Hepatocyte (in vitro differentiated cells): ENCODE results near the gene PRSS50. TPM values are rescaled to one million over a fixed set of nuclear protein-coding genes. Genes with fewer than 3 reads are reported as not detected.
"Not testable (repeated sequence)": the region's sequence is repeated elsewhere in the genome, so short reads cannot be mapped to it uniquely, and the experiment has no call there.

Experiments used
- DNase-seq: peaks from one replicate; pipeline ENCODE4 v3.0.0-alpha.2; 2016; ENCODE audit warnings: low spot score
- H2AFZ ChIP-seq: fragments of 200-600 bp; sonication (generic); 2 replicates; pipeline ENCODE4 v1.6.0; 2016; ENCODE audit warnings: antibody characterized with exemption, mild to moderate bottlenecking
- H3K27ac ChIP-seq: fragments of 200-600 bp; sonication (generic); 2 replicates; pipeline ENCODE4 v1.5.1; 2016; ENCODE audit warnings: mild to moderate bottlenecking
- H3K27me3 ChIP-seq: fragments of 200-600 bp; sonication (generic); 2 replicates; pipeline ENCODE4 v1.6.1; 2016
- H3K36me3 ChIP-seq: fragments of 200-600 bp; sonication (generic); replicated peaks from 2 replicates; pipeline ENCODE4 v1.5.1; 2016; ENCODE audit warnings: low read depth; ENCODE audit not compliant: insufficient read depth
- H3K4me1 ChIP-seq: fragments of 200-600 bp; sonication (generic); 2 replicates; pipeline ENCODE4 v1.5.1; 2016; ENCODE audit warnings: mild to moderate bottlenecking, moderate library complexity; ENCODE audit not compliant: insufficient read depth
- H3K4me2 ChIP-seq: fragments of 200-600 bp; sonication (generic); 2 replicates; pipeline ENCODE4 v1.6.0; 2016
- H3K4me3 ChIP-seq: fragments of 200-600 bp; sonication (generic); 2 replicates; pipeline ENCODE4 v1.5.1; 2016; ENCODE audit warnings: mild to moderate bottlenecking
- H3K79me2 ChIP-seq: fragments of 200-600 bp; sonication (generic); 2 replicates; pipeline ENCODE4 v1.6.0; 2017; ENCODE audit warnings: mild to moderate bottlenecking
- H3K9me2 ChIP-seq: fragments of 200-600 bp; sonication (generic); replicated peaks from 2 replicates; pipeline ENCODE4 v1.6.0; 2017; ENCODE audit warnings: mild to moderate bottlenecking; ENCODE audit not compliant: insufficient read depth
- H3K9me3 ChIP-seq: fragments of 200-600 bp; sonication (generic); 2 replicates; pipeline ENCODE4 v1.5.1; 2016; ENCODE audit warnings: low read depth, mild to moderate bottlenecking
- H4K20me1 ChIP-seq: fragments of 200-600 bp; sonication (generic); 2 replicates; pipeline ENCODE4 v1.6.0; 2016; ENCODE audit warnings: mild to moderate bottlenecking; ENCODE audit not compliant: insufficient read depth, poor library complexity, severe bottlenecking
- EZH2 ChIP-seq: fragments of 200-600 bp; sonication (generic); IDR thresholded peaks from 2 replicates; pipeline ENCODE4 v1.6.1; 2016; ENCODE audit warnings: antibody characterized with exemption, mild to moderate bottlenecking, borderline replicate concordance
- EZH2phosphoT487 ChIP-seq: fragments of 200-600 bp; sonication (generic); IDR thresholded peaks from one replicate; pipeline ENCODE4 v1.6.1; 2018; ENCODE audit warnings: antibody characterized with exemption, mild to moderate bottlenecking, low read depth, moderate library complexity; ENCODE audit not compliant: unreplicated experiment, severe bottlenecking
- WGBS: methylation state at CpG from one replicate; pipeline ENCODE4 v1.1.6; 2016; ENCODE audit warnings: low lambda C conversion rate; ENCODE audit errors: missing lambda C conversion rate; 5-methylcytosine and 5-hydroxymethylcytosine counted together
- polyA plus RNA-seq: library from polyadenylated mRNA; unstranded; fragments of >200 nt; fragmentation: Nextera tagmentation; extraction: Ambion mirVana; gene quantifications from 2 replicates; pipeline ENCODE4 v1.2.1, GENCODE V29; 2016
- total RNA-seq: library from RNA; depleted of rRNA; stranded (reverse); fragments of >200 nt; gene quantifications from 2 replicates; pipeline ENCODE4 v1.2.3, GENCODE V29; 2014
- TF ChIP-seq, protein P1 (sequence below): fragments of 200-600 bp; sonication (generic); IDR thresholded peaks from 2 replicates; pipeline ENCODE4 v1.5.1; 2016; ENCODE audit warnings: antibody characterized with exemption, mild to moderate bottlenecking; ENCODE audit not compliant: poor library complexity

PRSS50 gene
- total and polyA plus RNA-seq, 2 experiments from 2014 or later = 0.33 to 1.4 TPM

DNA sequence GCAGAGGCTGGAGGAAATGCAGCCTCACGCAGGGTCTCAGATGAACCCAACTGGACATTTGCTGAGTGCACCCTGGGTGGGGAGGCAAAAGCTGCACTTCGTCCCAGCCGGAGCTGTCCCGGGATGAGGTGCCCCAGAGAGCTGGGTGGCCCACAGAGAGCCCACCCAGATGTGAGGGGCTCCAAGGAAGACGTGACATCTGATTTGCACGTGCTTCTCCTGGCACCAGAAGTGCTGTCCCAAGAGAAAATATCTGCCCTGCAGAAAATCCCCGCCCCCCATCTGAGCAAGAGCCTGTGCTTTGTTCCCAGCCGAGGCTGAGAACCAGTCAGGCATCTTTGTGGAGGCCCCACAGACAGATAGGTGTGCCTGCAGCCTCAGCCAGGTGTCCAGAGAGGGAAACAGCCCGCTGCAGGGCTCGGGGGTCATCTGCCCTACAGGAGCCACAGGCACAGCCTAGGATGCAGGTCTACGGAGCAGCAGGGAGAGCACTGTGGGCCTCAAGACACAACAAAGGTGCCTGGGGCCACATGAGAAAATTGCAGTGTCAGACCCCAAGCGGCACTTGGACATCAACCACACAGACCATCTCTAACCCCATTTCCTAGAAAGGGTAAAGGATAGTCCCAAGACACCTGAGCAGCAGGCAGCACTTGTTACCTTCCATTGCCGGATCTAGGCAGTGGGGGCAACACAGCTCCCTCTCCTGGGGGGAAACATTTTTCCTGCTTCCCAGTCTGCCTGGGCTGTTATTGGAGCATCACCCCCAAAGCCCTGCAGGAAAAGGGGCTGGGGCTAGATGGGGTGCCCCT lies 10.7 kb downstream of the PRSS50 start:
- peaks cover 20% of the 10 kb centered on the region for H3K4me1 ChIP-seq
- 60% methylated on average over 13 of the region's 13 CpGs for WGBS
- no peaks in the 10 kb centered on the region for H3K79me2 ChIP-seq
- no peak overlapping the region for H3K27ac ChIP-seq
- H3K9me2 ChIP-seq = no peaks in the 10 kb centered on the region
- H3K4me2 ChIP-seq = no peak overlapping the region
- no peak for DNase-seq
- H3K36me3 ChIP-seq = no peaks in the 10 kb centered on the region
- no peak overlapping the region for H2AFZ ChIP-seq
- H3K4me3 ChIP-seq = no peak overlapping the region
- no peaks in the 10 kb centered on the region for H4K20me1 ChIP-seq
- TF ChIP-seq EZH2 (no peak), EZH2phosphoT487 (no peak)
- TF ChIP-seq, protein P1, sequence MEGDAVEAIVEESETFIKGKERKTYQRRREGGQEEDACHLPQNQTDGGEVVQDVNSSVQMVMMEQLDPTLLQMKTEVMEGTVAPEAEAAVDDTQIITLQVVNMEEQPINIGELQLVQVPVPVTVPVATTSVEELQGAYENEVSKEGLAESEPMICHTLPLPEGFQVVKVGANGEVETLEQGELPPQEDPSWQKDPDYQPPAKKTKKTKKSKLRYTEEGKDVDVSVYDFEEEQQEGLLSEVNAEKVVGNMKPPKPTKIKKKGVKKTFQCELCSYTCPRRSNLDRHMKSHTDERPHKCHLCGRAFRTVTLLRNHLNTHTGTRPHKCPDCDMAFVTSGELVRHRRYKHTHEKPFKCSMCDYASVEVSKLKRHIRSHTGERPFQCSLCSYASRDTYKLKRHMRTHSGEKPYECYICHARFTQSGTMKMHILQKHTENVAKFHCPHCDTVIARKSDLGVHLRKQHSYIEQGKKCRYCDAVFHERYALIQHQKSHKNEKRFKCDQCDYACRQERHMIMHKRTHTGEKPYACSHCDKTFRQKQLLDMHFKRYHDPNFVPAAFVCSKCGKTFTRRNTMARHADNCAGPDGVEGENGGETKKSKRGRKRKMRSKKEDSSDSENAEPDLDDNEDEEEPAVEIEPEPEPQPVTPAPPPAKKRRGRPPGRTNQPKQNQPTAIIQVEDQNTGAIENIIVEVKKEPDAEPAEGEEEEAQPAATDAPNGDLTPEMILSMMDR = no peak
- peaks cover 5% of the 10 kb centered on the region for H3K27me3 ChIP-seq
- no peaks in the 10 kb centered on the region for H3K9me3 ChIP-seq

DNA sequence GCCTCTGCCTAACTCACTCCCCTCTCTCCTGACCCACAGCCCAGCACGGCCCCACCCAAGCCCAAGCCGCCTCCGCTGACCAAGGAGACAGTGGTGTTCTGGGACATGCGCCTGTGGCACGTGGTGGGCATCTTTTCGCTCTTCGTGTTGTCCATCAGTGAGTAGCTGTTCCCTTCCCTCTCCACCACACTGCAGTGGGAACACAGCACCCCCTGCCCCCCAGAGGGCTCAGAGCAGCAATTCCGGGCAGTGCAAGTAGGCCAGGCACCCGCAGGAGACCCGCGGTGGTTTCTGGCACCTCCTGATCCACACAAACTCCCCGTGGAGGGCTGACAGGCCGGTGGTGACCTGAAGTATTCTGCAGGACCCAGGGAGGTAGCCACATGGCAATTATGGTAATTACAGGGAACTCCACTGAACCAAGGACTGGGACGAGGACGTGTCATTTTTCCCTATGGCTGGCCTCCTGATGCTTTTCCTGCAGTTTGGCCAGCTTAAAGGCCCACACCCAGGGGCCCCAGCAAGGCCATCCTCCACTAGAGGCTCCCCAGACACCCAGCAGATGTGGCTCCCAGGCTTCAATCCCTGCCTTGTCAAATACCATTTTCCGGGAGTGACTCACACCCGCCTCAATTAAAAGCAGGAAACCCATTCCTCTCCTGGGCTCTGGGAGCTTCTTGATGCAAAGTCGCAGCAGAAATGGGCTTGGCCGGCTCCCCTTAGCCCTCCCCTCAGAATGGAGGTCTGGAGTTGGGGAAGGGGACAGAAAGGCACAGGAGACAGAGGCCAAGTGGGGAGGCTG lies 11.7 kb downstream of the PRSS50 start:
- Histone ChIP-seq H3K27me3 (peaks cover 13% of the 10 kb centered on the region), H3K27ac (no peak overlapping the region), H3K79me2 (no peaks in the 10 kb centered on the region), H3K9me3 (no peaks in the 10 kb centered on the region), H3K4me2 (no peak overlapping the region), H3K4me3 (no peak overlapping the region), H3K4me1 (peaks cover 28% of the 10 kb centered on the region), H3K36me3 (no peaks in the 10 kb centered on the region), H4K20me1 (no peaks in the 10 kb centered on the region), H2AFZ (no peak overlapping the region), H3K9me2 (no peaks in the 10 kb centered on the region)
- 72% methylated on average over 19 of the region's 19 CpGs for WGBS
- peak; percentile 48 for DNase-seq
- TF ChIP-seq, protein P1 = no peak
- no peak for TF ChIP-seq EZH2
- no peak for TF ChIP-seq EZH2phosphoT487

DNA sequence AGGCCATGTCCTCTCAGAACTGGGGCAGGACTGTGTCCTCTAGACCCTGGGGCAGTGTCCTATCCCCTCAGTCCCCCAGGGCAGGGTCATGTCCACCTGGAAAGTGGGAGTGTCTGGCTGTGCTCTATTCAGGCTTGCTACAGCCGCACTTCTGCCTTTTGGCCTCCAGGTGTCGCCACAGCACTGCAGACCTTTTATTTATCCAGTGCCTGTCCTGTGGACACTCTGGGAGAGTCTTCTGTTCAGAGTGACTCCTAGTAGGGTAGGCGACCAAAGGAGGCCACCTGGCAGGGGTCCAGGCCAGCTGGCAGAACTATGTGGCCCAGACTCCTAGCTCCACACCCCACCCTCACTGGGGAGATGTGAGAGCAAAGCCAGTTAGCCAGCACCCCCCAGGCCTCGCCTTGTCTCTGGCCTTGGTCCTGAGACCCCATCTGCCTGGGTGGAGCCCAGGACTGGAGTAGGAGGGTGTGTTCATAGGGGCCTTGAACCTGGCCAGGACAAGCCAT lies 12.6 kb downstream of the PRSS50 start:
- Histone ChIP-seq H3K4me3 (no peak overlapping the region), H3K4me1 (peaks cover 33% of the 10 kb centered on the region), H3K4me2 (no peak overlapping the region), H2AFZ (no peak overlapping the region), H3K27me3 (peaks cover 13% of the 10 kb centered on the region), H3K9me3 (no peaks in the 10 kb centered on the region), H3K9me2 (no peaks in the 10 kb centered on the region), H3K79me2 (no peaks in the 10 kb centered on the region), H3K27ac (no peak overlapping the region), H4K20me1 (no peaks in the 10 kb centered on the region), H3K36me3 (no peaks in the 10 kb centered on the region)
- 28% methylated on average over 4 of the region's 4 CpGs for WGBS
- peak; percentile 83 for DNase-seq
- TF ChIP-seq, protein P1 = peak; percentile 98
- no peak for TF ChIP-seq EZH2

DNA sequence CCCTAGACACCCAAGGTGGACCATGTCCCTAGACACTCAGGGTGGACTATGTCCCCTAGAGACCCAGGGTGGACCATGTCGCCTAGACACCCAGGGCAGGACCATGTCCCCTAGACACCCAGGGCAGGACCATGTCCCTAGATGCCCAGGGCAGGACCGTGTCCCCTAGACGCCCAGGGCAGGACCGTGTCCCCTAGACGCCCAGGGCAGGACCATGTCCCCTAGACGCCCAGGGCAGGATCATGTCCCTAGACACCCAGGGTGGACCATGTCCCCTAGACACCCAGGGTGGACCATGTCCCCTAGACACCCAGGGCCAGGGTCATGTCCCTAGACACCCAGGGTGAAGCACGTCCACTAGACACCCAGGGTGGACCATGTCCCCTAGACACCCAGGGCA lies 13.3 kb downstream of the PRSS50 start:
- not testable (repeated sequence) for H4K20me1 ChIP-seq, H3K27ac ChIP-seq, H3K4me3 ChIP-seq, H3K79me2 ChIP-seq, DNase-seq, H3K9me2 ChIP-seq, H3K4me2 ChIP-seq, H3K9me3 ChIP-seq, H3K36me3 ChIP-seq, H2AFZ ChIP-seq
- 63% methylated on average over 7 of the region's 7 CpGs for WGBS
- Histone ChIP-seq H3K4me1 (peaks cover 33% of the 10 kb centered on the region), H3K27me3 (peaks cover 13% of the 10 kb centered on the region)
